GM23248 (cell line): ENCODE measurements around the gene ASB2. TPM values are rescaled to one million over a fixed set of nuclear protein-coding genes. Genes with fewer than 3 reads are reported as not detected.

Experiments used
- DNase-seq: peaks from one replicate; pipeline ENCODE4 v3.0.0-alpha.2; 2015
- H2AFZ ChIP-seq: fragments of 200-600 bp; sonication (generic); 2 replicates; pipeline ENCODE4 v1.6.1; 2016; ENCODE audit warnings: antibody characterized with exemption
- H3F3A ChIP-seq: fragments of 200-600 bp; sonication (generic); 2 replicates; pipeline ENCODE4 v1.6.1; 2016; ENCODE audit warnings: mild to moderate bottlenecking, antibody characterized with exemption, mixed run types; ENCODE audit not compliant: insufficient read depth
- H3K27ac ChIP-seq: fragments of 200-600 bp; sonication (generic); 2 replicates; pipeline ENCODE4 v1.5.1; 2016; ENCODE audit warnings: mild to moderate bottlenecking
- H3K27me3 ChIP-seq: fragments of 200-600 bp; sonication (generic); replicated peaks from 2 replicates; pipeline ENCODE4 v1.6.1; 2016; ENCODE audit warnings: mild to moderate bottlenecking; ENCODE audit not compliant: insufficient read depth
- H3K36me3 ChIP-seq: fragments of 200-600 bp; sonication (generic); 2 replicates; pipeline ENCODE4 v1.6.1; 2016; ENCODE audit warnings: low read depth, mild to moderate bottlenecking
- H3K4me1 ChIP-seq: fragments of 200-600 bp; sonication (generic); 2 replicates; pipeline ENCODE4 v1.6.1; 2016; ENCODE audit warnings: mild to moderate bottlenecking; ENCODE audit not compliant: insufficient read depth
- H3K4me2 ChIP-seq: fragments of 200-600 bp; sonication (generic); one replicate; pipeline ENCODE4 v1.6.1; 2016; ENCODE audit warnings: mild to moderate bottlenecking; ENCODE audit not compliant: unreplicated experiment
- H3K4me3 ChIP-seq: fragments of 200-600 bp; sonication (generic); 2 replicates; pipeline ENCODE4 v1.5.1; 2016; ENCODE audit warnings: mild to moderate bottlenecking
- H3K79me2 ChIP-seq: fragments of 200-600 bp; sonication (generic); 2 replicates; pipeline ENCODE4 v1.6.1; 2016; ENCODE audit warnings: mild to moderate bottlenecking; ENCODE audit not compliant: insufficient read depth
- H3K9ac ChIP-seq: fragments of 200-600 bp; sonication (generic); 2 replicates; pipeline ENCODE4 v1.6.1; 2016; ENCODE audit warnings: mild to moderate bottlenecking
- H3K9me2 ChIP-seq: fragments of 200-600 bp; sonication (generic); 2 replicates; pipeline ENCODE4 v1.6.1; 2016; ENCODE audit warnings: mixed run types, mild to moderate bottlenecking, moderate library complexity; ENCODE audit not compliant: insufficient read depth
- H3K9me3 ChIP-seq: fragments of 200-600 bp; sonication (generic); one replicate; pipeline ENCODE4 v1.6.1; 2017; ENCODE audit warnings: low read depth
- H4K20me1 ChIP-seq: fragments of 200-600 bp; sonication (generic); 2 replicates; pipeline ENCODE4 v1.6.0; 2016; ENCODE audit not compliant: insufficient read depth
- EZH2 ChIP-seq: fragments of 200-600 bp; sonication (generic); IDR thresholded peaks from 2 replicates; pipeline ENCODE4 v1.6.1; 2018; ENCODE audit warnings: antibody characterized with exemption, mild to moderate bottlenecking; ENCODE audit not compliant: insufficient read depth, poor library complexity, severe bottlenecking
- EZH2phosphoT487 ChIP-seq: fragments of 200-600 bp; sonication (generic); IDR thresholded peaks from 2 replicates; pipeline ENCODE4 v1.6.1; 2018; ENCODE audit warnings: antibody characterized with exemption, moderate library complexity, mild to moderate bottlenecking, low read depth; ENCODE audit not compliant: insufficient read depth
- WGBS, 2 experiments: methylation state at CpG; one replicate each; pipeline ENCODE4 v1.1.6; 2015 to 2017; ENCODE audit warnings: low lambda C conversion rate in 2 of 2, low coverage in 1 of 2; ENCODE audit errors: missing lambda C conversion rate in 2 of 2; 5-methylcytosine and 5-hydroxymethylcytosine counted together
- in situ Hi-C: fragments of 300-500 bp; cut with MboI; formaldehyde crosslinking; loops from 2 replicates; pipeline ENCODE4 v1.15.0; 2020
- polyA plus RNA-seq: library from polyadenylated mRNA; unstranded; fragments of >200 nt; fragmentation: Nextera tagmentation; extraction: Ambion mirVana; gene quantifications from 2 replicates; pipeline ENCODE4 v1.2.1, GENCODE V29; 2016
- total RNA-seq: library from RNA; depleted of rRNA; stranded (reverse); fragments of >200 nt; shearing (Covaris generic); gene quantifications from 2 replicates; pipeline ENCODE4 v1.2.3, GENCODE V29; 2014

The ASB2 gene
- total and polyA plus RNA-seq, 2 experiments from 2014 or later = 0.06 TPM; not detected in 1

- WGBS, 2 experiments = 74% methylated on average over 13 of the region's 13 CpGs
- H2AFZ ChIP-seq = no peak overlapping the region
- no peak overlapping the region for H3K4me3 ChIP-seq
- no peak overlapping the region for H3K27ac ChIP-seq
- no peaks in the 10 kb centered on the region for H3K4me1 ChIP-seq
- no peak for DNase-seq
- H3K9me2 ChIP-seq = no peaks in the 10 kb centered on the region
- no peaks in the 10 kb centered on the region for H3F3A ChIP-seq
- H4K20me1 ChIP-seq = no peaks in the 10 kb centered on the region
- H3K27me3 ChIP-seq = peaks cover 7% of the 10 kb centered on the region; the same call in 1 of the 2 replicates
- no peak for TF ChIP-seq EZH2
- TF ChIP-seq EZH2phosphoT487 = no peak
- no peak overlapping the region for H3K9ac ChIP-seq
- no peaks in the 10 kb centered on the region for H3K36me3 ChIP-seq
- no peaks in the 10 kb centered on the region for H3K9me3 ChIP-seq
- H3K79me2 ChIP-seq = no peaks in the 10 kb centered on the region
- in situ Hi-C loops = no loop called here
- H3K4me2 ChIP-seq = no peak overlapping the region
Observed at GRCh38 chr14:93902619-93903307, 73.6 kb downstream of the ASB2 start.

GRCh38 chr14:93901813-93902212, 74.6 kb downstream of the ASB2 start:
- Histone ChIP-seq H3K4me1 (no peaks in the 10 kb centered on the region), H3K27me3 (peaks cover 7% of the 10 kb centered on the region; the same call in 1 of the 2 replicates), H3K36me3 (no peaks in the 10 kb centered on the region), H2AFZ (no peak overlapping the region), H3K9me3 (no peaks in the 10 kb centered on the region), H3K4me2 (no peak overlapping the region), H3K9ac (no peak overlapping the region), H3K27ac (no peak overlapping the region), H3K4me3 (no peak overlapping the region), H3K9me2 (no peaks in the 10 kb centered on the region), H3K79me2 (no peaks in the 10 kb centered on the region), H3F3A (no peaks in the 10 kb centered on the region), H4K20me1 (no peaks in the 10 kb centered on the region)
- no peak for DNase-seq
- no peak for TF ChIP-seq EZH2
- TF ChIP-seq EZH2phosphoT487 = no peak
- WGBS, 2 experiments = 57 to 61% methylated on average over 6 of the region's 6 CpGs
- in situ Hi-C loops = no loop called here

- H3K9ac ChIP-seq = no peak overlapping the region
- no peaks in the 10 kb centered on the region for H3K36me3 ChIP-seq
- no peaks in the 10 kb centered on the region for H4K20me1 ChIP-seq
- WGBS, 2 experiments = 57% methylated on average over 5 of the region's 5 CpGs
- H3K27me3 ChIP-seq = no peaks in the 10 kb centered on the region
- H3K4me1 ChIP-seq = no peaks in the 10 kb centered on the region
- DNase-seq = no peak
- no peak overlapping the region for H3K4me3 ChIP-seq
- H3K79me2 ChIP-seq = no peaks in the 10 kb centered on the region
- no peak for TF ChIP-seq EZH2
- TF ChIP-seq EZH2phosphoT487 = no peak
- H2AFZ ChIP-seq = no peak overlapping the region
- in situ Hi-C loops = no loop called here
- no peaks in the 10 kb centered on the region for H3K9me3 ChIP-seq
- H3K9me2 ChIP-seq = no peaks in the 10 kb centered on the region
- H3F3A ChIP-seq = no peaks in the 10 kb centered on the region
- H3K4me2 ChIP-seq = no peak overlapping the region
- H3K27ac ChIP-seq = no peak overlapping the region
Observed at GRCh38 chr14:93898731-93899130, 77.6 kb downstream of the ASB2 start.

GRCh38 chr14:93898081-93898611, 78.2 kb downstream of the ASB2 start:
- H3K9me2 ChIP-seq = no peaks in the 10 kb centered on the region
- H3K9ac ChIP-seq = no peak overlapping the region
- H3K27ac ChIP-seq = no peak overlapping the region
- 81 to 86% methylated on average over 12 to 14 of the region's 15 CpGs for WGBS, 2 experiments
- no peaks in the 10 kb centered on the region for H3K79me2 ChIP-seq
- no peaks in the 10 kb centered on the region for H3K27me3 ChIP-seq
- no peaks in the 10 kb centered on the region for H3F3A ChIP-seq
- H3K4me1 ChIP-seq = no peaks in the 10 kb centered on the region
- H4K20me1 ChIP-seq = no peaks in the 10 kb centered on the region
- no peaks in the 10 kb centered on the region for H3K36me3 ChIP-seq
- no peak overlapping the region for H3K4me2 ChIP-seq
- DNase-seq = no peak
- H3K4me3 ChIP-seq = no peak overlapping the region
- TF ChIP-seq EZH2phosphoT487 (no peak), EZH2 (no peak)
- H3K9me3 ChIP-seq = no peaks in the 10 kb centered on the region
- in situ Hi-C loops = no loop called here
- H2AFZ ChIP-seq = no peak overlapping the region
